ENCODE measurements around the gene RAD51B.

The RAD51B gene

GRCh38 chr14:68573722-68574121, 754.1 kb downstream of the RAD51B start:
- no peak for DNase-seq

- DNase-seq: no peak
Measured at GRCh38 chr14:68574461-68574860, 754.9 kb downstream of the RAD51B start.

GRCh38 chr14:68574906-68575305, 755.3 kb downstream of the RAD51B start:
- no peak for DNase-seq

GRCh38 chr14:68575426-68575825, 755.8 kb downstream of the RAD51B start:
- no peak for DNase-seq

- no peak for DNase-seq
Measured at GRCh38 chr14:68576031-68576430, 756.5 kb downstream of the RAD51B start.

- DNase-seq: no peak
Measured at GRCh38 chr14:68576496-68577244, 757.1 kb downstream of the RAD51B start.

GRCh38 chr14:68577802-68578541, 758.4 kb downstream of the RAD51B start:
- DNase-seq: no peak

GRCh38 chr14:68578597-68578996, 759.0 kb downstream of the RAD51B start:
- DNase-seq: no peak

GRCh38 chr14:68580096-68580645, 760.6 kb downstream of the RAD51B start:
- no peak for DNase-seq

- no peak for DNase-seq
Measured at GRCh38 chr14:68580671-68581070, 761.1 kb downstream of the RAD51B start.

- DNase-seq: no peak
Measured at GRCh38 chr14:68583548-68584280, 764.1 kb downstream of the RAD51B start.

- no peak for DNase-seq
Measured at GRCh38 chr14:68584786-68585185, 765.2 kb downstream of the RAD51B start.

- no peak for DNase-seq
Measured at GRCh38 chr14:68585690-68586089, 766.1 kb downstream of the RAD51B start.

- no peak for DNase-seq
Measured at GRCh38 chr14:68586896-68587751, 767.5 kb downstream of the RAD51B start.

GRCh38 chr14:68587931-68588330, 768.4 kb downstream of the RAD51B start:
- no peak for DNase-seq

- DNase-seq: no peak
Measured at GRCh38 chr14:68589447-68590200, 770.0 kb downstream of the RAD51B start.

- DNase-seq: no peak
Measured at GRCh38 chr14:68590201-68590522, 770.6 kb downstream of the RAD51B start.

- DNase-seq: no peak
Measured at GRCh38 chr14:68591786-68592185, 772.2 kb downstream of the RAD51B start.

GRCh38 chr14:68592948-68593556, 773.5 kb downstream of the RAD51B start:
- no peak for DNase-seq

GRCh38 chr14:68593806-68594536, 774.4 kb downstream of the RAD51B start:
- DNase-seq: no peak

Data from activated CD4-positive, alpha-beta T cell treated with anti-CD3 and anti-CD28 coated beads for 1 hour (primary cell).